Breast epithelium (tissue), 4 donors: Measurements from ENCODE around the gene FGF4. TPM values are rescaled to one million over a fixed set of nuclear protein-coding genes. Genes with fewer than 3 reads are reported as not detected.

ENCODE experiments used
- DNase-seq, 2 donors: peaks; one replicate each; pipeline ENCODE4 v3.0.0-alpha.2; 2019; ENCODE audit warnings: low spot score in 2 of 2
- H3K27ac ChIP-seq, 2 donors: fragments of 200-600 bp; sonication (generic) in 1 of 2; one replicate each; pipeline ENCODE4 v1.5.1; 2016 to 2019; ENCODE audit warnings: mild to moderate bottlenecking in 1 of 2
- H3K27me3 ChIP-seq, 2 donors: fragments of 200-600 bp; sonication (generic) in 1 of 2; one replicate each; pipeline versions ENCODE4 v1.5.1 to v1.6.0; 2017 to 2019; ENCODE audit warnings: control low read depth in 1 of 2, mild to moderate bottlenecking in 1 of 2
- H3K36me3 ChIP-seq: fragments of 200-600 bp; one replicate; pipeline ENCODE4 v1.5.1; 2019
- H3K4me1 ChIP-seq, 2 donors: fragments of 200-600 bp; sonication (generic); one replicate each; pipeline ENCODE4 v1.5.1; 2016 to 2019; ENCODE audit warnings: control low read depth in 1 of 2
- H3K4me3 ChIP-seq, 3 donors: fragments of 200-600 bp; sonication (generic); 1 replicate in 2 of 3; 2 replicates in 1 of 3; pipeline ENCODE4 v1.5.1; 2016 to 2019; ENCODE audit warnings: mild to moderate bottlenecking in 3 of 3, moderate library complexity in 2 of 3
- H3K9me3 ChIP-seq, 2 donors: fragments of 200-600 bp; sonication (generic) in 1 of 2; one replicate each; pipeline ENCODE4 v1.5.1; 2016 to 2019; ENCODE audit warnings: control low read depth in 1 of 2
- POLR2A ChIP-seq: fragments of 450-650 bp; IDR thresholded peaks from one replicate; pipeline ENCODE4 v1.6.1; 2016; ENCODE audit warnings: antibody characterized with exemption, mild to moderate bottlenecking, moderate library complexity
- POLR2AphosphoS5 ChIP-seq, 3 donors: sonication (generic); formaldehyde crosslinking; IDR thresholded peaks; one replicate each; pipeline ENCODE4 v1.6.1; 2017; ENCODE audit warnings: antibody characterized with exemption in 3 of 3
- intact Hi-C: fragments of 100-400 bp; cut with DNase I; formaldehyde crosslinking; loops from one replicate; pipeline ENCODE4 v1.15.1; 2023; ENCODE audit warnings: low total_unique reads
- total RNA-seq, 3 donors: library from RNA; depleted of rRNA; stranded (reverse); fragments of >200 nt; gene quantifications; one replicate each; pipeline ENCODE4 v1.1.0, GENCODE V29; 2016
- TF ChIP-seq, protein P1 (sequence below), 3 donors: fragments of 450-650 bp; IDR thresholded peaks; one replicate each; pipeline ENCODE4 v1.5.1; 2016 to 2017; ENCODE audit warnings: antibody characterized with exemption in 3 of 3, mild to moderate bottlenecking in 3 of 3, moderate library complexity in 3 of 3

The FGF4 gene
- total RNA-seq, 3 donors from 2014 or later, result not detected

DNA sequence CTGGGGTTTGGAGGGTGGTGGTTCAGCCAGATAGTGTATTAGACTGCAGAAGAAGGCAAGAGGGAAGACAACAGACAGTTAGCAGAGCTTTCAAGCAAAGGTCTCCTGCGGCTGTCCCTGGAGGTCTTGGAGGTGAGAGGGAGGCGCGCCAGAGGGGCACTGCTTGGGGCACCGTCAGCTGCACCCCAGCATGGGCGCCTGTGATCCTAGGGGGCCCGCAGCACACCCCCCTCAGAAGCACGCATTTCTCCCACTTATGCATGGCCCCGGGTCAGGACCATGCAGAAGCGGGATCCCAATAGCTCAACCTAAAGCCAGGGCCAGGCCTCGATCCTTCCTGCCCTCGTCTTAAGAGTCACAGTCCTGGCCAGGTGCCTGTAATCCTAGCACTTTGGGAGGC lies 26.5 kb downstream of the FGF4 start:
- H3K4me1 ChIP-seq, result no peaks in the 10 kb centered on the region
- no peak overlapping the region for H3K4me3 ChIP-seq
- peaks cover 0 to 7% of the 10 kb centered on the region in 2 donors for H3K27me3 ChIP-seq
- no peak overlapping the region for H3K27ac ChIP-seq
- H3K36me3 ChIP-seq, result no peaks in the 10 kb centered on the region
- TF ChIP-seq, protein P1, sequence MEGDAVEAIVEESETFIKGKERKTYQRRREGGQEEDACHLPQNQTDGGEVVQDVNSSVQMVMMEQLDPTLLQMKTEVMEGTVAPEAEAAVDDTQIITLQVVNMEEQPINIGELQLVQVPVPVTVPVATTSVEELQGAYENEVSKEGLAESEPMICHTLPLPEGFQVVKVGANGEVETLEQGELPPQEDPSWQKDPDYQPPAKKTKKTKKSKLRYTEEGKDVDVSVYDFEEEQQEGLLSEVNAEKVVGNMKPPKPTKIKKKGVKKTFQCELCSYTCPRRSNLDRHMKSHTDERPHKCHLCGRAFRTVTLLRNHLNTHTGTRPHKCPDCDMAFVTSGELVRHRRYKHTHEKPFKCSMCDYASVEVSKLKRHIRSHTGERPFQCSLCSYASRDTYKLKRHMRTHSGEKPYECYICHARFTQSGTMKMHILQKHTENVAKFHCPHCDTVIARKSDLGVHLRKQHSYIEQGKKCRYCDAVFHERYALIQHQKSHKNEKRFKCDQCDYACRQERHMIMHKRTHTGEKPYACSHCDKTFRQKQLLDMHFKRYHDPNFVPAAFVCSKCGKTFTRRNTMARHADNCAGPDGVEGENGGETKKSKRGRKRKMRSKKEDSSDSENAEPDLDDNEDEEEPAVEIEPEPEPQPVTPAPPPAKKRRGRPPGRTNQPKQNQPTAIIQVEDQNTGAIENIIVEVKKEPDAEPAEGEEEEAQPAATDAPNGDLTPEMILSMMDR (IDR thresholded peaks at IDR 0.05), result no peak
- no peak for TF ChIP-seq POLR2AphosphoS5 (IDR thresholded peaks at IDR 0.05)
- intact Hi-C loops, result no loop called here
- no peaks in the 10 kb centered on the region for H3K9me3 ChIP-seq
- DNase-seq, result no peak

DNA sequence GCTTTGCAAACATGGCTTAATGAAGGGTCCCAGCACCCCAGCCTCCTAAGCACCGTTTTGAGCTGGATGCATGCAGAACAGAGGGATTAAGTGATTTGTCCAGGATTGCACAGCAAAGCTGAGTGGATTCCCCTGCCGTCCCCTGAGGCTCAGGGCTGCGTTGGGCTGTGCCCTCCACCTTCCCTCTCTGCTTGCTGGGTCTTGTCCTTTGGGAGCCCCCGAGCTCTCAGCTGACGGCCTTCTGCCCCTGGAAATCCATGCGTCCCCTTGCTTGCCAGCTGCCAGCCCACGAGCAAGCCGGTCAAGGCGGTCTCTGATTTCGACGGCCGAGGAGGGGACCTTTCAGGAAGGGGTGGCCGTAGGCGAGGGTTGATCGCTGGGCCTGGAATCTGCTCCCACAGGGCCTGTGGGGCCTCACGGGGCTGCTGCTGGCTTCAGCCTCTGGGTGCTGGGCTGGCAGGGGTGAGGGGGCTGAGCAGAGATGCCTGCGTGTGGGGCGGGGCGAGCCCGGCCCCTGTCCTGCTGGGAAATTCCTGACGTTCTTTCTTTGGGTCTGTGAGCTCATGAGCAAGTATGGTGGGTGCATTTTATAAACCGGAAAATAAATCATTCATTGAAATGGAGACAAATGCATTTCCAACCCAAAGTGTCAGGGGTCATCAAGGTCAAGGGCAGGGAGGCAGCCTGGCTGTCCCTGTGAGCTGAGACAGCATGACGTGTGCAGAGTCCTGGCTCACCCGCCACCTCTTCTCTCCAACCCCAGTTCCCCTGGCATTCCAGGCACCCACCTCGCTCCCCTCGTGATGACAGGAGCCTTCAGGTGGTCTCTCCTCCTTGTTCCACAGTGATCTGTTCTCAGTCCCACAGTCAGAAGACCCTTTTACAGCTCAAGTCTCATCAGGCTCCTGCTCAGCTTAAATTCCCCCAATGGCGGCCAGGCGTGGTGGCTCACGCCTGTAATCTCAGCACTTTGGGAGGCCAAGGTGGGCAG lies 28.1 kb downstream of the FGF4 start:
- Histone ChIP-seq H3K27me3 (peaks cover 0 to 7% of the 10 kb centered on the region in 2 donors), H3K4me3 (no peak overlapping the region), H3K36me3 (no peaks in the 10 kb centered on the region), H3K9me3 (no peaks in the 10 kb centered on the region), H3K27ac (no peak overlapping the region), H3K4me1 (no peaks in the 10 kb centered on the region)
- TF ChIP-seq POLR2AphosphoS5 (IDR thresholded peaks at IDR 0.05), result no peak
- TF ChIP-seq, protein P1 (IDR thresholded peaks at IDR 0.05), result no peak
- TF ChIP-seq POLR2A, result no peak
- DNase-seq, result no peak
- intact Hi-C loops, result no loop called here

DNA sequence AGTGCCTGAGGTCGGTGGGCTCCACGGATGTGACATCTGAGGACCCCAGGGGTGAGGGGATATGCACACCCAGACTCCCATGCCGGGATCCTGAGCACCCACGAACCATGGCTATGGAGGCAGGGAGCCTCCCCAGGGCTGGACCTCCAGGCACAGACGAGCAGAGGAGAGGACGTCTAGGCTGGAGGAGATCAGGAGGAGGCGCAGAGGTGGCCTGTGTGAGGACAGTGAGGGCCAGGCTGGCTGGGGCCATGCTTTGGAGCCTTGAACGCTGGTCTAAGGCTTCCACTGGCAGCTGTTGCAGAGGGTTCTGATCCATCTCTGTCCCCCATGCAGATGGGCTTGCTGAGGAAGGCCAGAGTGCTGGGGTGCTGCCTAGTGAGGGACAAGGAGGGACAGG lies 29.0 kb downstream of the FGF4 start:
- Histone ChIP-seq H3K27ac (no peak overlapping the region), H3K4me3 (no peak overlapping the region), H3K27me3 (peaks cover 0 to 7% of the 10 kb centered on the region in 2 donors), H3K9me3 (no peaks in the 10 kb centered on the region), H3K4me1 (no peaks in the 10 kb centered on the region), H3K36me3 (no peaks in the 10 kb centered on the region)
- TF ChIP-seq, protein P1 (IDR thresholded peaks at IDR 0.05), result no peak
- TF ChIP-seq POLR2AphosphoS5 (IDR thresholded peaks at IDR 0.05) (no peak), POLR2A (no peak)
- DNase-seq, result no peak
- intact Hi-C loops, result no loop called here

DNA sequence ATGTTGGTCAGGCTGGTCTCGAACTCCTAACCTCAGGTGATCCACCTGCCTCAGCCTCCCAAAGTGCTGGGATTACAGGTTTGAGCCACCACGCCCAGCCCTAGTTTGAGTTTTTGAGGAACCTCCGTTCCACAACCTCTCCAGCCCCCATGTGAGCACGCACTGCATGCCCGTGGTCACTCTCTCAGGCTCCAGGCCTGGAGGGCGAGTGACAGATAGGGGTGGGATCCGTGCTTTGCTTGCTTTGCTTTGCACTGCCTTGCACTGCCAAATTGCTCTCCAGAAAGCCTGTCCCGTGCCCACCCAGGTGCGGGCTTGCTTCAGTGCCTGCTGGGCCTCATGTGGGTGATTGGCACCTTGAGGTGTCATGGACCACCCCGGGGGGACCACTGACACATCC lies 29.9 kb downstream of the FGF4 start:
- Histone ChIP-seq H3K36me3 (no peaks in the 10 kb centered on the region), H3K27ac (no peak overlapping the region), H3K27me3 (peaks cover 0 to 7% of the 10 kb centered on the region in 2 donors), H3K4me1 (no peaks in the 10 kb centered on the region), H3K4me3 (no peak overlapping the region), H3K9me3 (no peaks in the 10 kb centered on the region)
- DNase-seq, result no peak
- TF ChIP-seq, protein P1 (IDR thresholded peaks at IDR 0.05), result no peak
- TF ChIP-seq POLR2AphosphoS5 (IDR thresholded peaks at IDR 0.05) (no peak), POLR2A (no peak)
- intact Hi-C loops, result no loop called here

DNA sequence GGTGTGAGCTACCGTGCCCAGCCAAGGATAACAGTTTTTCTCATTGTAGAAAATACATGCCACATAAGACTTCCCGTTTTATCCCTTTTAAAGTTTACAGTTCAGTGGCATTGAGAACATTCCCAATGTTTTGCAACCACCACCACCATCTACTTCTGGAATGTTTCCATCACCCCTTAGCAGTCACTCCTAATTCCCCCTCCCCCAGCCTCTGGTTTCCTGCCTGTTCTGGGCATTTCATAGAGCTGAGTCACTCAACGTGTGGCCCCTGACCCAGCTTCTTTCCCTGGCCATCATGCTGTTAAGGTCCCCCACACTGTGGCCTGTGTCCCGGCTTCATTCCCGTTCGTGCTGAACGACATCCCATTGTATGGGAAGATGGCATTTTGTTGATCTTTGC lies 30.7 kb downstream of the FGF4 start:
- no peak overlapping the region for H3K4me3 ChIP-seq
- TF ChIP-seq POLR2A, result no peak
- no peak for DNase-seq

More for the DNA sequence above, 30.7 kb downstream of the FGF4 start:
- H3K27ac ChIP-seq, result no peak overlapping the region
- intact Hi-C loops, result no loop called here
- H3K27me3 ChIP-seq, result peaks cover 0 to 7% of the 10 kb centered on the region in 2 donors
- H3K36me3 ChIP-seq, result no peaks in the 10 kb centered on the region
- H3K9me3 ChIP-seq, result peaks cover 0 to 5% of the 10 kb centered on the region in 2 donors
- H3K4me1 ChIP-seq, result no peaks in the 10 kb centered on the region
